ENCODE data around the gene SLCO3A1. TPM values are rescaled to one million over a fixed set of nuclear protein-coding genes. Genes with fewer than 3 reads are reported as not detected.

SLCO3A1 gene
- total RNA-seq, 1 experiment from 2014 or later: 9.1 TPM

GRCh38 chr15:91844928-91845327 lies 8.6 kb upstream of the SLCO3A1 start:
- Mint-ChIP-seq H3K36me3 (peaks cover 4% of the 10 kb centered on the region; the same call in 1 of the 2 replicates), H3K4me3 (no peak overlapping the region), H3K27ac (no peak overlapping the region), H3K9me3 (peaks cover 7% of the 10 kb centered on the region), H3K4me1 (peaks cover 12% of the 10 kb centered on the region), H3K27me3 (ENCODE audit: low read depth) (peaks cover 7% of the 10 kb centered on the region; the same call in 1 of the 2 replicates)
- ATAC-seq: no peak
- CTCF ChIA-PET: interaction anchor here (1.4 to 2.0 kb wide), 2 partner anchors 9 to 138 kb away, joined by 3 to 7 read pairs; partner anchors contain the start of gene SLCO3A1
- TF ChIP-seq SMAD3 (CRISPR knock-in tag; IDR thresholded peaks at IDR 0.05; ENCODE audit: borderline replicate concordance): no peak
- TF ChIP-seq ZNF512 (CRISPR knock-in tag; IDR thresholded peaks at IDR 0.05; ENCODE audit: borderline replicate concordance): no peak
- TF ChIP-seq ZNF671 (CRISPR knock-in tag; IDR thresholded peaks at IDR 0.05): no peak
- no peak for TF ChIP-seq FOXK1 (CRISPR knock-in tag; IDR thresholded peaks at IDR 0.05)
- no peak for TF ChIP-seq ATF6 (CRISPR knock-in tag; IDR thresholded peaks at IDR 0.05)
- POLR2A ChIA-PET: no interaction called here
- DNase-seq (ENCODE audit: low spot score): no peak

GRCh38 chr15:91845720-91846119 lies 7.8 kb upstream of the SLCO3A1 start:
- Mint-ChIP-seq H3K4me1 (0 out of 2 replicates have a peak, but pooled peaks cover 5% of the 10 kb centered on the region), H3K27me3 (ENCODE audit: low read depth) (peaks cover 7% of the 10 kb centered on the region; the same call in 1 of the 2 replicates), H3K36me3 (peaks cover 4% of the 10 kb centered on the region; the same call in 1 of the 2 replicates), H3K27ac (no peak overlapping the region), H3K9me3 (peaks cover 8% of the 10 kb centered on the region), H3K4me3 (no peak overlapping the region)
- ChIA-PET CTCF (interaction anchor here (1.4 to 2.0 kb wide), 2 partner anchors 8 to 139 kb away, joined by 3 to 7 read pairs; partner anchors contain the start of gene SLCO3A1), POLR2A (no interaction called here)
- ATAC-seq (no peak), DNase-seq (ENCODE audit: low spot score) (no peak)
- no peak for TF ChIP-seq PRRX2 (CRISPR knock-in tag; IDR thresholded peaks at IDR 0.05)
- TF ChIP-seq PREB (CRISPR knock-in tag; IDR thresholded peaks at IDR 0.05; ENCODE audit: borderline replicate concordance): no peak
- TF ChIP-seq AR (CRISPR knock-in tag; IDR thresholded peaks at IDR 0.05): no peak
- TF ChIP-seq ZSCAN18 (CRISPR knock-in tag; IDR thresholded peaks at IDR 0.05): no peak
- TF ChIP-seq NR2C2 (CRISPR knock-in tag; IDR thresholded peaks at IDR 0.05): no peak
- no peak for TF ChIP-seq JUN (CRISPR knock-in tag; IDR thresholded peaks at IDR 0.05)
- no peak for TF ChIP-seq ZNF317 (CRISPR knock-in tag; IDR thresholded peaks at IDR 0.05; ENCODE audit: borderline replicate concordance, low read depth)
- TF ChIP-seq ZNF219 (CRISPR knock-in tag; IDR thresholded peaks at IDR 0.05; ENCODE audit: borderline replicate concordance): no peak
- no peak for TF ChIP-seq PRDM15 (CRISPR knock-in tag; IDR thresholded peaks at IDR 0.05)
- TF ChIP-seq TEAD1 (CRISPR knock-in tag; IDR thresholded peaks at IDR 0.05): no peak
- no peak for TF ChIP-seq MAX (CRISPR knock-in tag; IDR thresholded peaks at IDR 0.05)
- no peak for TF ChIP-seq ZNF281 (CRISPR knock-in tag; IDR thresholded peaks at IDR 0.05)
- no peak for TF ChIP-seq SOX15 (CRISPR knock-in tag; IDR thresholded peaks at IDR 0.05)
